Stromal cell of bone marrow (primary cell): Measurements from ENCODE around the gene TP53INP2.
"Not testable (repeated sequence)": the region's sequence is repeated elsewhere in the genome, so short reads cannot be mapped to it uniquely, and the experiment has no call there.

Experiments
- DNase-seq: peaks from one replicate; pipeline ENCODE4 v3.0.0-alpha.2; 2012; ENCODE audit warnings: low read depth

Gene TP53INP2

GRCh38 chr20:34722560-34722959 is 18.4 kb downstream of the TP53INP2 start:
- not testable (repeated sequence) for DNase-seq

DNA sequence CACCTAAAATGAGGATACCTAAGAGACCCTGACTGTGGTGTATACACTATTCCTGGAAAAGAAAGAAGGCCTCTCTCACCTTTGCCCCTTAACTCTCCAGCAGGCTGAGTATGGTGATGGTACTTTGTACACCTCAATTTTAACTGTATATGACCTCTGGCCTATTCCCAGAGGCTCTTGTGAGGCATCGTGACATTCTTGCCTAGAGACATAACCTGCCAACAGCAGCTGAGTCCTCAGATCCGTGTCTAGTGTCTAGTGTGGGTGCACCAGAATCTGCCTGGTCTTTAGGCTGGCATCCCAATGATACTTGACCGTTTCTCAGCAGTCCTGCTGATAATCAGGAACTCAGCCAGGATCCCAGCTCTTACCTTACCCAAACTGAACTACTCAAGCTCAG is 20.0 kb downstream of the TP53INP2 start:
- DNase-seq: no peak

DNA sequence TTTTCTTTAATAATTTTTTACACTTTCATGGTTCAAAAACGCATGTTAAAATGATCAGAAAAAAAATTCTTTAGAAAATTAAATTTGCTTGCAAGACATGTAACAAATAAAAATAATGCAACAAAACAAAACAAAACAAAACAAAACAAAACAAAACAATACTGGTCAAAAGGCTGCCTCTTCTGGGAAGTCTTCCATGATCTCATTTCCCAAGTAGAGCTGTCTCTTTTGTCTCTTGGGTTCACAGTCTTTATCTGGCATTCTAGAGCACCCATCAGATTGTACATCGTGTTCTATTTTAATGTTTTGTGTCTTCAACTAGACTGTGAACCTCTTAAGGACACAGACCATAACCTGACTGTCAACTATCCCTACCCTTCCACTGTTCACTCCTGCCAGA is 25.3 kb downstream of the TP53INP2 start:
- no peak for DNase-seq

DNA sequence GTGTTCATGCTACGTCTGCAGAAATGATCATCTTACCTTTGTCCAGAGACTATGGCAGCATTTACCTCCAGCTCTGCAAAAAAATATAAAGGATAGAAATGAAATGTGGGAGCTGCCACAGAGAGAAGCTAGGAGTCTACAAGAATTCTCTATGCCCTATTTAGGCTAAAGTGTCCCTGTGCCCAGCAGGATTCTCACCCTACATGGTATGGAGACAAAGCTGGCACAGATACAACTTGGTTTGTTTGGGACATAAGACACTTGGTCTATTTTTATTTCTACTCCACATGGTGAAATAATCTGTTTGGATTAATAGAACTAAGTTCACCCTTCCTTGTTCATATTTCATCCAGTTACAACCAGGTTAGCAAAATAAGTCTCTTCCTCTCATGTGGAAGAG is 28.4 kb downstream of the TP53INP2 start:
- DNase-seq: no peak

DNA sequence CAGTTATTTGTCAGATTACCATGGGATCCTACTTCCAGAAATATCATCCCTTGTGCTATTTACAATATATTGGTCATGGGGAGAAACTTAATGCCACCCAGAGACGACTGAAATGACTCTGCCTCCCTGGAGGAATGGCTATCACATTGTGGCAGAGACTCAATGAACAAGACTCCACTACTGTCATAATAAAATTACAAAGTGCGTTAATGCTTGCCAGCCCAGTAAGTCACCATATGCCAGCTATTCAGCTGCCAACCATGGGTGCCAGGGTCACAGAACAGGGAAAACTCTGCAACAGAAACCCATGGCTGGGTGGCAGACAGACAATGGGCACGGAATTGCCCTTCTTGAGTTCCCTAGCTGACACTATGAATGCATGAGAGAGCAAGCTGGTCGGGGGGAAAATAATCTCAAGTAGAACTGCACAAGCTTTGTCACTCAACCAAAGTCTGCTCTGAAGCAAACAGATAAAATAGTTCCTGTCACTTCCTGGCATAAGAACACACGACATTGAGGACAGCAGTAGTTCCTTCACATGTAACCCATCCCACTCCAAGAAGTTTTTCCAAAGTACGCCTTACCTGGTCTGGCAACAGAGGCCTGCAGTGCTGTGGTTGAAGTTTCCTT is 32.1 kb downstream of the TP53INP2 start:
- no peak for DNase-seq

DNA sequence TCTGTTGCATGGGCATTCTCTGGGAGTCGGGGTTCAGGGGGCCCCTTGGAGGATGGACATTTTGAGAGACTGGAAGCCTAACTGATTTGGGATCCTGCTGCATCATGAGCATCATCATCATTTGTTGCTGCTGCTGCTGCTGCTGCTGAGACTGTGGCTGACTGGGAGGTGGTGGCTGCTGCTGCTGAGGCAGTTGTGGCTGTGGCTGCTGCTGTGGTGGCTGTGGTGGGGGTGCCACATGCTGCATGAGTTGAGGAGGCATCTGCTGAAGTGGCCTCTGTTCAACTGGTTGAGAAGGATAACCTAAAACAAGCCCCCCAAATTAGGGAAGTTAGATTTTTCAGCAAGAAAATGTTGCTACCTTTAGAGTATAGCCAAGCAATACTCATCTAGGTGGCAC is 38.9 kb downstream of the TP53INP2 start:
- DNase-seq: no peak

DNA sequence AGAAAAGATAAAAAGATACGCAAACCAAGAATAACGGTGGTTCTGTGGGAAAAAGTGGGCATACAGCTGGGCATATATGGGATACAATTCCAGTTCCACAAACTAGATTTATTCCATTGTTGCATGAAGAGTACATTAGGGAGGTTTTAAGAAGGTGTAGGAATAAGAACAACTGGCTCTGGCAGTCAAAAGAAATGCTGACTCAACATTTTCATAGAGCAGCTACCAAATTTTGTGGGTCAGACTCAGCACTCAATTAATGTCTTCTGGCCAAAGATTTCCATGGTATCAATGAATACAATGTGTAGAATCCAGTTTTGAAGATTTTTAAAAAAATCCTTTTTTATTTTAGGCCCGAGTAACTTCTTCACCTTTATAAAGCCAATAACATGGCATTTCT is 40.2 kb downstream of the TP53INP2 start:
- DNase-seq: no peak

DNA sequence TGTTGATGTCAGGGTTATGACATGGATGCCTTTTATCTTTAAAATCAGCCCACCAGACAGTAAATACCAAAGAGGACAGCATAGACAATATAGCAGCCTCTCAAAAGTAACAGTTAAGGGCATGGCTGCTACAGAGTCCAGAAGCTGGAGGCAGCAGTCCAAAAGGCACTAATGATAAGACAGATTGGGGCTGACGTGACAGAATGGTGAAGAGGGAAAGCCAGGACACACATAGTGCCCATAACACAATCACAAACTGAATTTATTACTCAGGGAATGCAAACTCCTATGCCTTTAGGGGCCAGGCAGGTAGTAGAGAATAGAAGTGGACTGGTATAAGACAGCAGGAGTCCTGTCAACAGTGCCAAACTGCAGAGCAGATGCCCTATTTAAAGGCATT is 40.7 kb downstream of the TP53INP2 start:
- DNase-seq: no peak

- no peak for DNase-seq
These were observed 42.5 kb downstream of the TP53INP2 start for GRCh38 chr20:34746674-34747073.

GRCh38 chr20:34747479-34747878 is 43.3 kb downstream of the TP53INP2 start:
- no peak for DNase-seq

- no peak for DNase-seq
These were observed 44.6 kb downstream of the TP53INP2 start for GRCh38 chr20:34748709-34749108.

GRCh38 chr20:34750484-34750883 is 46.3 kb downstream of the TP53INP2 start:
- no peak for DNase-seq

GRCh38 chr20:34751453-34751852 is 47.3 kb downstream of the TP53INP2 start:
- DNase-seq: no peak

- DNase-seq: no peak
These were observed 49.7 kb downstream of the TP53INP2 start for GRCh38 chr20:34753706-34754461.

DNA sequence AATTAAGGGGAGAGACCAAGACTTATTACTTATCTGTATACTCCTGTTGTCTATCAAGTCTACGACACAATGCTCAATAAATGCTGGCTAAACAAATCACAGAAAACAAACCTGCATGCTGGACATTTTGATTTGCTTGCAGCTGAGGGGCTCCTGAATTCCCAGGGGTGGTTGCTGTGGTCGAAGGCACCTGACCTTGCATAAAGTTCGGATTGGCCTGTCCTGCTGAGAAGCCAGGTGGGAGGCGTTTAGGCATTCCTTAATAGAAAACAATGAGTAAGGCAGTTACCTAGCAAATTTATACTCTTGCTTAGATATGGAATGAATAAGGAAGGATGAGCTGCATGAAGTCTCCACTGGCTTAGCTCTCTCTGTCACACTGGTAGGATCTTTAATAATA is 50.5 kb downstream of the TP53INP2 start:
- DNase-seq: no peak

- no peak for DNase-seq
These were observed 51.2 kb downstream of the TP53INP2 start for GRCh38 chr20:34755367-34755766.

- no peak for DNase-seq
These were observed 57.9 kb downstream of the TP53INP2 start for GRCh38 chr20:34762031-34762555.
